ENCODE data around the gene CDK11A. TPM values are rescaled to one million over a fixed set of nuclear protein-coding genes. Genes with fewer than 3 reads are reported as not detected.
"Not testable (repeated sequence)": the region's sequence is repeated elsewhere in the genome, so short reads cannot be mapped to it uniquely, and the experiment has no call there.

Gene CDK11A
- total RNA-seq: 23.8 to 37.8 TPM (median 26.0 TPM) in 3 replicates
- long read RNA-seq, partial matches to known transcripts: 2 of 12 reads
- long read RNA-seq, other reads (novel, unspliced or antisense): 8 of 12 reads

- not testable (repeated sequence) for H3K4me1 Mint-ChIP-seq (ENCODE audit: low read depth); H3K9me3 Mint-ChIP-seq (ENCODE audit: low read depth); H3K36me3 Mint-ChIP-seq (ENCODE audit: low read depth); H3K27me3 Mint-ChIP-seq (ENCODE audit: low read depth)
- TF ChIP-seq CTCF (IDR thresholded peaks at IDR 0.05): peak; percentile 70
- peak within 1 kb of the TSS; percentile 97 for H3K27ac Mint-ChIP-seq (ENCODE audit: unreplicated experiment)
- DNase-seq (ENCODE audit: low spot score): peak; percentile 98
- peak within 1 kb of the TSS; percentile 88 for H3K4me3 Mint-ChIP-seq (ENCODE audit: unreplicated experiment)
Measured at GRCh38 chr1:1724035-1724864, at the start of gene CDK11A. Gene CDK11A, minus strand, starts transcription at chr1:1724357. Its CDS starts 1,539 bp downstream, at chr1:1722818.

- peaks cover 29% of the 10 kb centered on the region for H3K4me1 Mint-ChIP-seq (ENCODE audit: low read depth)
- H3K9me3 Mint-ChIP-seq (ENCODE audit: low read depth): peaks cover 7% of the 10 kb centered on the region
- no peak overlapping the region for H3K4me3 Mint-ChIP-seq (ENCODE audit: unreplicated experiment)
- TF ChIP-seq CTCF (IDR thresholded peaks at IDR 0.05): no peak
- H3K27ac Mint-ChIP-seq (ENCODE audit: unreplicated experiment): no peak overlapping the region
- H3K36me3 Mint-ChIP-seq (ENCODE audit: low read depth): peaks cover 12% of the 10 kb centered on the region
- DNase-seq (ENCODE audit: low spot score): no peak
- no peaks in the 10 kb centered on the region for H3K27me3 Mint-ChIP-seq (ENCODE audit: low read depth)
Measured at GRCh38 chr1:1773874-1774273, 49.7 kb upstream of the CDK11A start.

GRCh38 chr1:1771096-1771495, 46.9 kb upstream of the CDK11A start:
- TF ChIP-seq CTCF (IDR thresholded peaks at IDR 0.05): no peak
- H3K4me1 Mint-ChIP-seq (ENCODE audit: low read depth): peaks cover 16% of the 10 kb centered on the region
- no peak for DNase-seq (ENCODE audit: low spot score)
- no peak overlapping the region for H3K27ac Mint-ChIP-seq (ENCODE audit: unreplicated experiment)
- H3K9me3 Mint-ChIP-seq (ENCODE audit: low read depth): peaks cover 7% of the 10 kb centered on the region
- H3K4me3 Mint-ChIP-seq (ENCODE audit: unreplicated experiment): no peak overlapping the region
- H3K36me3 Mint-ChIP-seq (ENCODE audit: low read depth): peaks cover 12% of the 10 kb centered on the region
- no peaks in the 10 kb centered on the region for H3K27me3 Mint-ChIP-seq (ENCODE audit: low read depth)

- peaks cover 7% of the 10 kb centered on the region for H3K9me3 Mint-ChIP-seq (ENCODE audit: low read depth)
- no peak overlapping the region for H3K4me3 Mint-ChIP-seq (ENCODE audit: unreplicated experiment)
- H3K27me3 Mint-ChIP-seq (ENCODE audit: low read depth): no peaks in the 10 kb centered on the region
- H3K4me1 Mint-ChIP-seq (ENCODE audit: low read depth): peaks cover 6% of the 10 kb centered on the region
- H3K27ac Mint-ChIP-seq (ENCODE audit: unreplicated experiment): no peak overlapping the region
- H3K36me3 Mint-ChIP-seq (ENCODE audit: low read depth): peaks cover 12% of the 10 kb centered on the region
- DNase-seq (ENCODE audit: low spot score): no peak
- TF ChIP-seq CTCF (IDR thresholded peaks at IDR 0.05): no peak
Measured at GRCh38 chr1:1770102-1770501, 45.9 kb upstream of the CDK11A start.

GRCh38 chr1:1768249-1768992, 44.3 kb upstream of the CDK11A start:
- Mint-ChIP-seq H3K4me1 (ENCODE audit: low read depth) (no peaks in the 10 kb centered on the region), H3K4me3 (ENCODE audit: unreplicated experiment) (no peak overlapping the region), H3K27ac (ENCODE audit: unreplicated experiment) (no peak overlapping the region), H3K27me3 (ENCODE audit: low read depth) (no peaks in the 10 kb centered on the region), H3K9me3 (ENCODE audit: low read depth) (peaks cover 7% of the 10 kb centered on the region), H3K36me3 (ENCODE audit: low read depth) (peaks cover 12% of the 10 kb centered on the region)
- TF ChIP-seq CTCF (IDR thresholded peaks at IDR 0.05): no peak
- DNase-seq (ENCODE audit: low spot score): peak; percentile 7
